Mucosa of descending colon (tissue), 3 donors: ENCODE results near the gene ALPL. TPM values are rescaled to one million over a fixed set of nuclear protein-coding genes. Genes with fewer than 3 reads are reported as not detected.

ENCODE experiments used
- ATAC-seq: fragments of 200-7000 bp; cut with Tn5 transposase; one replicate; pipeline ENCODE4 v1.9.1; 2020; ENCODE audit warnings: mild to moderate bottlenecking, moderate library complexity
- DNase-seq, 3 donors: peaks; one replicate each; pipeline ENCODE4 v3.0.0-alpha.2; 2020
- H3K36me3 ChIP-seq: fragments of 200-600 bp; one replicate; pipeline ENCODE4 v1.8.0; 2021; ENCODE audit warnings: low read depth, mild to moderate bottlenecking
- H3K4me1 ChIP-seq: fragments of 200-600 bp; one replicate; pipeline ENCODE4 v1.8.0; 2021; ENCODE audit warnings: low read depth, mild to moderate bottlenecking
- H3K4me3 ChIP-seq: fragments of 200-600 bp; one replicate; pipeline ENCODE4 v1.8.0; 2021; ENCODE audit warnings: mild to moderate bottlenecking
- H3K9me3 ChIP-seq: fragments of 200-600 bp; one replicate; pipeline ENCODE4 v1.8.0; 2021; ENCODE audit warnings: mild to moderate bottlenecking
- CTCF ChIP-seq: fragments of 200-600 bp; IDR thresholded peaks from one replicate; pipeline ENCODE4 v1.8.0; 2022; ENCODE audit warnings: antibody characterized with exemption, mild to moderate bottlenecking
- intact Hi-C, 2 donors: fragments of 100-400 bp; cut with DNase I in 1 of 2; cut with micrococcal nuclease in 1 of 2; formaldehyde crosslinking; loops; one replicate each; pipeline versions ENCODE4 v1.11.0 to v1.11.1; 2022; cut with DNase I, micrococcal nuclease
- total RNA-seq, 3 donors: library from RNA; stranded (reverse); fragmentation: NEBNext Ultra II Directional in 2 of 3; extraction: Animal tissue kit (Norgen Biotek cat#: 25700) in 2 of 3; gene quantifications; one replicate each; pipeline versions ENCODE4 v1.2.1 to v1.2.4, GENCODE V29; 2021 to 2023
- donor health status: DM: no; HTN: no; CAD: no; lungs with moderate emphysema.
- donor health status: DM: no; HTN: no; CAD: no.
- donor health status: DM: no; HTN: yes; CAD: no.

ALPL gene
- total RNA-seq, 3 donors from 2014 or later: 0.82 to 2.7 (median 0.90) TPM

- Histone ChIP-seq H3K4me1 (no peaks in the 10 kb centered on the region), H3K36me3 (no peaks in the 10 kb centered on the region), H3K9me3 (no peaks in the 10 kb centered on the region), H3K4me3 (no peak overlapping the region)
- ATAC-seq: no peak
- no peak for DNase-seq
- no peak for TF ChIP-seq CTCF
- intact Hi-C loops: no loop called here
Measured at GRCh38 chr1:21596174-21596573, 87.0 kb downstream of the ALPL start.

GRCh38 chr1:21596628-21597027, 87.4 kb downstream of the ALPL start:
- Histone ChIP-seq H3K36me3 (no peaks in the 10 kb centered on the region), H3K9me3 (no peaks in the 10 kb centered on the region), H3K4me1 (no peaks in the 10 kb centered on the region), H3K4me3 (no peak overlapping the region)
- no peak for TF ChIP-seq CTCF
- no peak for DNase-seq
- intact Hi-C loops: no loop called here
- no peak for ATAC-seq

GRCh38 chr1:21597753-21598152, 88.5 kb downstream of the ALPL start:
- no peak for DNase-seq
- TF ChIP-seq CTCF: no peak
- intact Hi-C loops: no loop called here
- Histone ChIP-seq H3K9me3 (no peaks in the 10 kb centered on the region), H3K4me1 (no peaks in the 10 kb centered on the region), H3K36me3 (no peaks in the 10 kb centered on the region), H3K4me3 (no peak overlapping the region)
- ATAC-seq: no peak

GRCh38 chr1:21598417-21598816, 89.2 kb downstream of the ALPL start:
- intact Hi-C loops: no loop called here
- no peaks in the 10 kb centered on the region for H3K9me3 ChIP-seq
- no peak overlapping the region for H3K4me3 ChIP-seq
- H3K36me3 ChIP-seq: no peaks in the 10 kb centered on the region
- TF ChIP-seq CTCF: no peak
- no peaks in the 10 kb centered on the region for H3K4me1 ChIP-seq
- DNase-seq (no peak), ATAC-seq (no peak)

GRCh38 chr1:21598904-21599303, 89.7 kb downstream of the ALPL start:
- H3K4me1 ChIP-seq: no peaks in the 10 kb centered on the region
- no peaks in the 10 kb centered on the region for H3K36me3 ChIP-seq
- H3K9me3 ChIP-seq: no peaks in the 10 kb centered on the region
- intact Hi-C loops: no loop called here
- TF ChIP-seq CTCF: no peak
- ATAC-seq (no peak), DNase-seq (no peak)
- H3K4me3 ChIP-seq: no peak overlapping the region

- Histone ChIP-seq H3K36me3 (no peaks in the 10 kb centered on the region), H3K4me3 (no peak overlapping the region), H3K4me1 (no peaks in the 10 kb centered on the region), H3K9me3 (no peaks in the 10 kb centered on the region)
- DNase-seq (no peak), ATAC-seq (no peak)
- intact Hi-C loops: no loop called here
- no peak for TF ChIP-seq CTCF
Measured at GRCh38 chr1:21599402-21599801, 90.2 kb downstream of the ALPL start.
